Nephron progenitor cell (in vitro differentiated cells): ENCODE measurements around the gene KMO.

Experiments
- DNase-seq: peaks from one replicate; pipeline ENCODE4 v3.0.0; 2021
- H3K27ac Mint-ChIP-seq: 2 replicates; pipeline ENCODE4 v1.8.0; 2021; ENCODE audit warnings: mild to moderate bottlenecking, moderate library complexity, mixed read lengths
- H3K27me3 Mint-ChIP-seq: 2 replicates; pipeline ENCODE4 v1.8.0; 2021; ENCODE audit warnings: mild to moderate bottlenecking, low read depth, mixed read lengths; ENCODE audit not compliant: poor library complexity
- H3K36me3 Mint-ChIP-seq: 2 replicates; pipeline ENCODE4 v1.8.0; 2021; ENCODE audit warnings: low read depth, mixed read lengths
- H3K4me1 Mint-ChIP-seq: 2 replicates; pipeline ENCODE4 v1.8.0; 2021; ENCODE audit warnings: mixed read lengths
- H3K4me3 Mint-ChIP-seq: 2 replicates; pipeline ENCODE4 v1.8.0; 2021; ENCODE audit warnings: mild to moderate bottlenecking, moderate library complexity, mixed read lengths
- H3K9me3 Mint-ChIP-seq: 2 replicates; pipeline ENCODE4 v1.8.0; 2021; ENCODE audit warnings: mild to moderate bottlenecking, moderate library complexity, mixed read lengths
- TF ChIP-seq, protein P1 (sequence below): fragments of 200-600 bp; sonication (generic); IDR thresholded peaks from 2 replicates; pipeline ENCODE4 v1.5.0; 2021; ENCODE audit warnings: antibody characterized with exemption

KMO gene

DNA sequence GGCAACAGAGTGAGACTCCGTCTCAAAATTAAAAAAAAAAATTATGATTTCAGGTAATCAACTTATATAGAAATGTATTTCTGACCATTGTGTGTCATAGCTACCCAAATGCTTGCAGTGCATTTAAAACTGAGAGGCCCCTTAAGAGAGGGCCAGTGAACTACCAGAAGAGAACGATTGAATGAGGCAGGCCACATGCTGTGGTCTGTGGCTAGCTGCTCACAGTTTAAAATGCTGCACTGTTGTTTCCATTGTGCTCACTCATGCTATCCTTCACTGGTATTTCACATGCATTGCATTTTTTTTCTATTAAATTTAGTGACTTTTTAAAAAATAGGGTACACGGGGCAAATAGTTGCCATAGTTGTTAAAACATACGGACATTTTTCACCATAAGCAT is 82.0 kb downstream of the KMO start:
- Mint-ChIP-seq H3K4me1 (no peaks in the 10 kb centered on the region), H3K27ac (no peak overlapping the region), H3K4me3 (no peak overlapping the region), H3K36me3 (no peaks in the 10 kb centered on the region), H3K27me3 (no peaks in the 10 kb centered on the region), H3K9me3 (no peaks in the 10 kb centered on the region)
- TF ChIP-seq, protein P1, sequence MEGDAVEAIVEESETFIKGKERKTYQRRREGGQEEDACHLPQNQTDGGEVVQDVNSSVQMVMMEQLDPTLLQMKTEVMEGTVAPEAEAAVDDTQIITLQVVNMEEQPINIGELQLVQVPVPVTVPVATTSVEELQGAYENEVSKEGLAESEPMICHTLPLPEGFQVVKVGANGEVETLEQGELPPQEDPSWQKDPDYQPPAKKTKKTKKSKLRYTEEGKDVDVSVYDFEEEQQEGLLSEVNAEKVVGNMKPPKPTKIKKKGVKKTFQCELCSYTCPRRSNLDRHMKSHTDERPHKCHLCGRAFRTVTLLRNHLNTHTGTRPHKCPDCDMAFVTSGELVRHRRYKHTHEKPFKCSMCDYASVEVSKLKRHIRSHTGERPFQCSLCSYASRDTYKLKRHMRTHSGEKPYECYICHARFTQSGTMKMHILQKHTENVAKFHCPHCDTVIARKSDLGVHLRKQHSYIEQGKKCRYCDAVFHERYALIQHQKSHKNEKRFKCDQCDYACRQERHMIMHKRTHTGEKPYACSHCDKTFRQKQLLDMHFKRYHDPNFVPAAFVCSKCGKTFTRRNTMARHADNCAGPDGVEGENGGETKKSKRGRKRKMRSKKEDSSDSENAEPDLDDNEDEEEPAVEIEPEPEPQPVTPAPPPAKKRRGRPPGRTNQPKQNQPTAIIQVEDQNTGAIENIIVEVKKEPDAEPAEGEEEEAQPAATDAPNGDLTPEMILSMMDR: no peak
- DNase-seq: no peak

DNA sequence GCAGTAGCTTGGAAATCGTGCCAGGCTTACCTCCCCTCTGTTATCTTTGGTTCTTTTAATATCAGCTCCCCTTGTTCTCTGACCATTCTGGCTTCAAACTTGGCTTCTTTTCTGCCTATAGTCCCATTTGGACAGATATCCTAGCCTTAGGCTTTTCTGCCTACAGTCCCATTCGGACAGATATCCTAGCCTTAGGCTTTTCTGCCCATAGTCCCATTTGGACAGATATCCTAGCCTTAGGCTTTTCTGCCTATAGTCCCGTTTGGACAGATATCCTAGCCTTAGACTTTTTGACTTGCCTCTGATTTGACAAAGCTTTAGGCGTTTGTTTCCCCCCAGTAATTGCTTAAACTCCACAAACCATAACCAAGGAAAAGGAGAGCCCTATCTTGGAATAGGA is 82.4 kb downstream of the KMO start:
- Mint-ChIP-seq H3K27me3 (no peaks in the 10 kb centered on the region), H3K4me3 (no peak overlapping the region), H3K9me3 (no peaks in the 10 kb centered on the region), H3K27ac (no peak overlapping the region), H3K4me1 (no peaks in the 10 kb centered on the region), H3K36me3 (no peaks in the 10 kb centered on the region)
- DNase-seq: no peak
- TF ChIP-seq, protein P1: no peak

DNA sequence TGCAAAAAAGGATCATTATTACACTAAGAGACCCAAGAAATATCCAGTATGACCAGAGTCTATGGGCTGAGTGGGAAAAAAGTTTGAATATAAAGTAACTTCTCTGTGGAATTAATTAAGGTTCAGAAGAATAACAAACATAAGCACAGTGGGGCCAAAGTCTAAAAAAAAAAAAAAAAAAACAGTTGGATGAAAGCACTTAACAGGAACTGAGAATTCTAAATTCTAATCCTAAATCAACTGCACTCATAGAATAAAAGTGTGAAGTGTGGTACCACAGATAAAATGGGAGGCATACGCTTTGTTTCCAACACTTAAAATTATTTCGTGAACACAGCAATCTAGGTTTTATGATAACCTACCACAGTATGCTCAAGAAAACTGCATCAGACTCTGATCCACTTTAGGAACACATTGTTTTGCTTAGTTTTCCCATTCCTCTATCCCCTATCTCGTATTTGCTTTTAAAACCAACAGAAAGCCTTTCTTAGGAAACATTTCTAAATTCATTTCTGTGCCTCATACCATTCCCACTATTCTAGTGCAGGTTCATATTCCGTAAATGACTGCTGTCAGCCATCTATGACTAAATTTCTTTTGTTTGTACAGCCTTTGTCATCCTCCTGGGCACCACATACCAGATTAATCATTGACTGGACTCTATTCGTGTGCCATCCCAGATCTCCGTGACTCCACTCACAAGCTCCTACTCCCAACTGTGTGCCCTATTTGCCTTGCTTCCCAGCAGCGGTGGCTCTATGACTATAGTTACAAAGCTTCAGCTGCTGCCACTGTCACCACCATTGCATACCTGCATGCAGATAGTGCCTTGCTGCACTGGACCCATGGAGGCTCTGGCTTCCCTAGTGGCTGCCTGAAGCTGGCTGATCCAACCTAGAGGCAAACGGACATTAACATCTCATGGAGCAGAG is 83.1 kb downstream of the KMO start:
- H3K9me3 Mint-ChIP-seq: no peaks in the 10 kb centered on the region
- no peaks in the 10 kb centered on the region for H3K36me3 Mint-ChIP-seq
- peak overlapping the region; percentile 81 for H3K27ac Mint-ChIP-seq
- H3K4me3 Mint-ChIP-seq: no peak overlapping the region
- H3K27me3 Mint-ChIP-seq: no peaks in the 10 kb centered on the region
- DNase-seq: no peak
- TF ChIP-seq, protein P1: no peak
- H3K4me1 Mint-ChIP-seq: no peaks in the 10 kb centered on the region

DNA sequence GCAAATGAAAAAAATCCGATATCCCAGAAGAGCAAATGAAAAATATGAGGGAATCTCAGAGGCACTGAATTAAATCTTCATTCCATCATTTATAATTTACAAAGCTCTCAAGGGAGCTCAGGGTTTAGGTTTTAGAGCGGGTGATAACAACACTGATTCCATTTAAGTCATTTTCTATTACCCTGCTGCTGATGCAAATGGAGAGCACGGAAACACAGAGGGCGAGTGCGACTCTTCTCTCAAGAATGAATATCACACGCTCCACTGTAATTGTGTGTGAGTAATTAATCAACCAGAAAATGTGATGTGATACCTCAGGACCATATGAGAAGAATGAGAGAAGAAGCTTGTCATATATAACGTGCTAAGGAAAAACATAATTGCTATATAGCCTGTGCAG is 85.2 kb downstream of the KMO start:
- DNase-seq: no peak

DNA sequence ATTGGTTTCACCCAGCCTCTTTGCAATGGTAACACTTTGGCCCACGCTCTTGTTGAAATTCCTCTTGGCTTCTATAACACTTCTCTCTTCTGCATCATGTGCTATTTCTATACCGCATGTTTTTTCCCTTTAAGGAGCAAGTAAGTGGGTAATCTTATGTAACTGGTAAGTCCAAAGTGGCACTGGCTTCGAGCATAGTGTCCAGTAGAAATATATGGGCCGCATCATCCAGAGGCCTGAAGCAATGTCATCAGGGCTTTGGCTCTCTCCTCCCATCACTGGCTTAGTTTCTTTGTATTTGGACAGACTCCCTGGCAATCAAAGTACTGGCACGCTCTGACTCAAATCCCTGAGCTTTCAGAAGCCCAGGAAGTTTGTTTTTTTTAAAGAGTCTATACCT is 90.5 kb downstream of the KMO start:
- TF ChIP-seq, protein P1: no peak

More for the DNA sequence above, 85.2 kb downstream of the KMO start:
- Mint-ChIP-seq H3K4me3 (no peak overlapping the region), H3K36me3 (peaks cover 13% of the 10 kb centered on the region), H3K27ac (no peak overlapping the region), H3K9me3 (no peaks in the 10 kb centered on the region), H3K4me1 (no peaks in the 10 kb centered on the region), H3K27me3 (no peaks in the 10 kb centered on the region)
- TF ChIP-seq, protein P1: no peak

DNA sequence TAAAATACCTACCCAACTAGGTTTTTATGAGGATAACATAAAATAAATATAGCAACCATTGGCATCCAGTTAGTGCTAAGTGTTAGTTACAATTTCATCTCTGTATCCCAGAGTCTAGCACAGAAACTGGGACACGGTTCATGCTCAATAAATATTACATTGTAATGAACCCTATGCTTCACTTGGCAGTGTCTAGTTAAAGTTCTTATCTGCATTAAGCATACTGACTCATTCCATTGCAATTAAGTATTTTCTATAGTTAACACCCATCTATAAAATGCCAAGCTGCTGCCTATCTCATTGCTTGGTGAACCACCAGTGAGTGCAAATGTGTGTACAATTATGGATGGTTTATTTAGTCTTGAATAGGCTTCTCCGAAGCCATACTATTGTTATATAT is 92.8 kb downstream of the KMO start:
- Mint-ChIP-seq H3K4me1 (no peaks in the 10 kb centered on the region), H3K9me3 (no peaks in the 10 kb centered on the region), H3K27me3 (no peaks in the 10 kb centered on the region), H3K4me3 (no peak overlapping the region), H3K36me3 (peaks cover 21% of the 10 kb centered on the region), H3K27ac (no peak overlapping the region)
- TF ChIP-seq, protein P1: no peak
- no peak for DNase-seq

More for the DNA sequence above, 90.5 kb downstream of the KMO start:
- no peaks in the 10 kb centered on the region for H3K4me1 Mint-ChIP-seq
- no peak overlapping the region for H3K27ac Mint-ChIP-seq
- H3K36me3 Mint-ChIP-seq: peaks cover 16% of the 10 kb centered on the region
- no peak overlapping the region for H3K4me3 Mint-ChIP-seq
- H3K9me3 Mint-ChIP-seq: no peaks in the 10 kb centered on the region
- no peaks in the 10 kb centered on the region for H3K27me3 Mint-ChIP-seq
- DNase-seq: no peak
